Right lobe of liver (tissue), 4 donors: Measurements from ENCODE around the gene KRTAP9-2.
"Not testable (repeated sequence)": the region's sequence is repeated elsewhere in the genome, so short reads cannot be mapped to it uniquely, and the experiment has no call there.

ENCODE experiments used
- POLR2A ChIP-seq: fragments of 450-650 bp; IDR thresholded peaks from one replicate; pipeline ENCODE4 v1.6.1; 2017; ENCODE audit warnings: antibody characterized with exemption, mild to moderate bottlenecking
- TF ChIP-seq, protein P1 (sequence below), 4 donors: fragments of 200-600 bp in 3 of 4; fragments of 450-650 bp in 1 of 4; IDR thresholded peaks; one replicate each; pipeline versions ENCODE4 v1.5.1 to v1.8.0; 2016 to 2022; ENCODE audit warnings: antibody characterized with exemption in 4 of 4, mild to moderate bottlenecking in 2 of 4
- donor health status: DM: no; HTN: no; CAD: no.
- donor health status: DM: no; HTN: no; CAD: no.
- donor health status: DM: no; HTN: yes; CAD: no.

GRCh38 chr17:41226598-41227095 lies at the start of gene KRTAP9-2:
- TF ChIP-seq, protein P1, sequence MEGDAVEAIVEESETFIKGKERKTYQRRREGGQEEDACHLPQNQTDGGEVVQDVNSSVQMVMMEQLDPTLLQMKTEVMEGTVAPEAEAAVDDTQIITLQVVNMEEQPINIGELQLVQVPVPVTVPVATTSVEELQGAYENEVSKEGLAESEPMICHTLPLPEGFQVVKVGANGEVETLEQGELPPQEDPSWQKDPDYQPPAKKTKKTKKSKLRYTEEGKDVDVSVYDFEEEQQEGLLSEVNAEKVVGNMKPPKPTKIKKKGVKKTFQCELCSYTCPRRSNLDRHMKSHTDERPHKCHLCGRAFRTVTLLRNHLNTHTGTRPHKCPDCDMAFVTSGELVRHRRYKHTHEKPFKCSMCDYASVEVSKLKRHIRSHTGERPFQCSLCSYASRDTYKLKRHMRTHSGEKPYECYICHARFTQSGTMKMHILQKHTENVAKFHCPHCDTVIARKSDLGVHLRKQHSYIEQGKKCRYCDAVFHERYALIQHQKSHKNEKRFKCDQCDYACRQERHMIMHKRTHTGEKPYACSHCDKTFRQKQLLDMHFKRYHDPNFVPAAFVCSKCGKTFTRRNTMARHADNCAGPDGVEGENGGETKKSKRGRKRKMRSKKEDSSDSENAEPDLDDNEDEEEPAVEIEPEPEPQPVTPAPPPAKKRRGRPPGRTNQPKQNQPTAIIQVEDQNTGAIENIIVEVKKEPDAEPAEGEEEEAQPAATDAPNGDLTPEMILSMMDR (IDR thresholded peaks at IDR 0.05), result not testable (repeated sequence)
- not testable (repeated sequence) for TF ChIP-seq POLR2A
